ENCODE data around the gene TMEM109.

DNA sequence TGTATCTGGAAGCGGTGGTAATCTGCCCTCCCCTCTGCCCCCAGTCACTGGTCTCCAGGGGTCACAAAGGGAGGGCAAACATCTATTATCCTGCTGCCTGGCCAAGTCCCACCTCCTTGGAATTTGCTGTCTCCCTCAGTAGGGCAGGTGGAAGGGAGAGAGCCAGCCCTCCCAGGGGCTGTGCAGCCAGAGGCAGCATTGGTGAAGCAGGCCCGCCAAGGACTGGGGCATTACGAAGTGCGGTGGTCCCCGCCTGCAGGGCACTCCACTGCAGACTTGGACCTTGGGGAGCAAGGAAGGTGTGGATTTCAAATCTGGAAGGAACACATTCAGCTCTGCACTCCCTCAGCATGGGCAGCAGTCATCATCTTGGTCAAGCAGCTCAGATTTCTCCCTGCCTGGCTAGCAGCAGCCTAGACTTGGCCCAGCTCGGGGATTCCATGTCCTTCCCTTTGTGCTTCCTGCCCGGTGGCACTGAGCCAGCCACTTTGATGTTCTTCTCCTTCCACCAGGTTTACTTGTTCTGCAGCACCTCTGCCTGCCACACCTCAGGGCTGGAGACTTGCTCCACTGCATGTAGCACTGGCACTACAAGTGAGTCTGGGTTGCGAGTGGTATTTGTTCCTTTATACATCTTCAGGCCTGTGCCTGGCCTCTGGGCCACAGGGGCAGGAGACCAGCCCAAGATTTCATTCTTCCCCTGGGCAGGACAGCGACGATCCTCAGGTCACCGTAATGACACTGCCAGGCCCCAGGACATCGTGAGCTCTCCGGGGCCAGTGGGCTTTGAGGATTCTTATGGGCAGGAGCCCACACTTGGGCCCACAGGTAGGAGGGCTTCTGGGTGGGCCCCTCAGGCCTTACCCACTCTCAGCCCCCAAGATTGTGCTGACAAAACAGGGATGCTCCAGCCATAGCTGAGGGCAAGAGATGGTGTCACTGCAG, 39.3 kb upstream of the TMEM109 start:
- TF ChIP-seq EZH2 (IDR thresholded peaks at IDR 0.05; ENCODE audit: insufficient read depth, poor library complexity, severe bottlenecking) (no peak), EZH2phosphoT487 (IDR thresholded peaks at IDR 0.05; ENCODE audit: insufficient read depth, low read depth) (no peak)

Data from GM23248 (cell line).